HG03139 (cell line): Measurements from ENCODE around the gene MYO1D.
"Not testable (repeated sequence)": the region's sequence is repeated elsewhere in the genome, so short reads cannot be mapped to it uniquely, and the experiment has no call there.

Experiments
- ATAC-seq: cut with Tn5 transposase; IDR thresholded peaks from one replicate; pipeline ENCODE4 v1.9.1; 2021; ENCODE audit not compliant: unreplicated experiment

The MYO1D gene

GRCh38 chr17:32896647-32897258, 19.8 kb upstream of the MYO1D start:
- ATAC-seq, result no peak

- ATAC-seq, result no peak
Measured at GRCh38 chr17:32894245-32894644, 17.3 kb upstream of the MYO1D start.

GRCh38 chr17:32887410-32887809, 10.5 kb upstream of the MYO1D start:
- ATAC-seq, result not testable (repeated sequence)

GRCh38 chr17:32886951-32887350, 10.0 kb upstream of the MYO1D start:
- not testable (repeated sequence) for ATAC-seq

- no peak for ATAC-seq
Measured at GRCh38 chr17:32882734-32883133, 5.8 kb upstream of the MYO1D start.

GRCh38 chr17:32882029-32882428, 5.1 kb upstream of the MYO1D start:
- ATAC-seq, result no peak

- ATAC-seq, result no peak
Measured at GRCh38 chr17:32880671-32881453, 3.9 kb upstream of the MYO1D start.

GRCh38 chr17:32879134-32879533, 2.2 kb upstream of the MYO1D start:
- ATAC-seq, result no peak

- no peak for ATAC-seq
Measured at GRCh38 chr17:32878211-32878610, 1.3 kb upstream of the MYO1D start.

GRCh38 chr17:32877164-32877764, 340 bp upstream of the MYO1D start:
- peak; percentile 81 for ATAC-seq

- ATAC-seq, result no peak
Measured at GRCh38 chr17:32875923-32876416, 954 bp downstream of the MYO1D start.

GRCh38 chr17:32875230-32875917, 1.6 kb downstream of the MYO1D start:
- no peak for ATAC-seq

GRCh38 chr17:32873114-32873513, 3.8 kb downstream of the MYO1D start:
- no peak for ATAC-seq

- ATAC-seq, result no peak
Measured at GRCh38 chr17:32871746-32872145, 5.2 kb downstream of the MYO1D start.

- ATAC-seq, result no peak
Measured at GRCh38 chr17:32870969-32871368, 6.0 kb downstream of the MYO1D start.

- no peak for ATAC-seq
Measured at GRCh38 chr17:32870027-32870670, 6.8 kb downstream of the MYO1D start.

GRCh38 chr17:32869345-32870026, 7.4 kb downstream of the MYO1D start:
- ATAC-seq, result no peak

- no peak for ATAC-seq
Measured at GRCh38 chr17:32865141-32865540, 11.8 kb downstream of the MYO1D start.

GRCh38 chr17:32863559-32863958, 13.4 kb downstream of the MYO1D start:
- no peak for ATAC-seq

- no peak for ATAC-seq
Measured at GRCh38 chr17:32862940-32863339, 14.0 kb downstream of the MYO1D start.
